RWPE2 (cell line): ENCODE data around the gene SEMA3G.

Experiments
- ATAC-seq: fragments of 200-7000 bp; cut with Tn5 transposase; 3 replicates; pipeline ENCODE4 v1.9.1; 2021; ENCODE audit warnings: low read depth
- DNase-seq: peaks from one replicate; pipeline ENCODE4 v3.0.0-alpha.2; 2020; ENCODE audit warnings: low spot score
- H3K27ac ChIP-seq: fragments of 450-650 bp; 2 replicates; pipeline ENCODE4 v1.5.1; 2017; ENCODE audit warnings: mild to moderate bottlenecking; ENCODE audit not compliant: poor library complexity, severe bottlenecking
- H3K27me3 ChIP-seq: fragments of 250-450 bp; sonication (Bioruptor Pico); 2 replicates; pipeline ENCODE4 v1.5.1; 2021; ENCODE audit warnings: mild to moderate bottlenecking, moderate library complexity; ENCODE audit not compliant: insufficient read depth, poor library complexity, severe bottlenecking
- H3K36me3 ChIP-seq: fragments of 250-450 bp; sonication (Bioruptor Pico); 2 replicates; pipeline ENCODE4 v1.5.1; 2020; ENCODE audit warnings: low read depth, mild to moderate bottlenecking, moderate library complexity
- H3K4me1 ChIP-seq: fragments of 250-450 bp; sonication (Bioruptor Pico); 2 replicates; pipeline ENCODE4 v1.5.1; 2021; ENCODE audit warnings: mild to moderate bottlenecking, moderate library complexity; ENCODE audit not compliant: insufficient read depth, poor library complexity, severe bottlenecking
- H3K4me3 ChIP-seq: fragments of 250-450 bp; sonication (Bioruptor Pico); 2 replicates; pipeline ENCODE4 v1.5.1; 2021; ENCODE audit warnings: mild to moderate bottlenecking, moderate library complexity; ENCODE audit not compliant: severe bottlenecking
- H3K9me3 ChIP-seq: fragments of 250-450 bp; sonication (Bioruptor Pico); 2 replicates; pipeline ENCODE4 v1.5.1; 2021; ENCODE audit warnings: mild to moderate bottlenecking, moderate library complexity; ENCODE audit not compliant: severe bottlenecking
- TF ChIP-seq, protein P1 (sequence below): fragments of 450-650 bp; IDR thresholded peaks from one replicate; pipeline ENCODE4 v1.5.1; 2017; ENCODE audit warnings: mild to moderate bottlenecking, moderate library complexity; ENCODE audit not compliant: poor library complexity, severe bottlenecking

The SEMA3G gene

DNA sequence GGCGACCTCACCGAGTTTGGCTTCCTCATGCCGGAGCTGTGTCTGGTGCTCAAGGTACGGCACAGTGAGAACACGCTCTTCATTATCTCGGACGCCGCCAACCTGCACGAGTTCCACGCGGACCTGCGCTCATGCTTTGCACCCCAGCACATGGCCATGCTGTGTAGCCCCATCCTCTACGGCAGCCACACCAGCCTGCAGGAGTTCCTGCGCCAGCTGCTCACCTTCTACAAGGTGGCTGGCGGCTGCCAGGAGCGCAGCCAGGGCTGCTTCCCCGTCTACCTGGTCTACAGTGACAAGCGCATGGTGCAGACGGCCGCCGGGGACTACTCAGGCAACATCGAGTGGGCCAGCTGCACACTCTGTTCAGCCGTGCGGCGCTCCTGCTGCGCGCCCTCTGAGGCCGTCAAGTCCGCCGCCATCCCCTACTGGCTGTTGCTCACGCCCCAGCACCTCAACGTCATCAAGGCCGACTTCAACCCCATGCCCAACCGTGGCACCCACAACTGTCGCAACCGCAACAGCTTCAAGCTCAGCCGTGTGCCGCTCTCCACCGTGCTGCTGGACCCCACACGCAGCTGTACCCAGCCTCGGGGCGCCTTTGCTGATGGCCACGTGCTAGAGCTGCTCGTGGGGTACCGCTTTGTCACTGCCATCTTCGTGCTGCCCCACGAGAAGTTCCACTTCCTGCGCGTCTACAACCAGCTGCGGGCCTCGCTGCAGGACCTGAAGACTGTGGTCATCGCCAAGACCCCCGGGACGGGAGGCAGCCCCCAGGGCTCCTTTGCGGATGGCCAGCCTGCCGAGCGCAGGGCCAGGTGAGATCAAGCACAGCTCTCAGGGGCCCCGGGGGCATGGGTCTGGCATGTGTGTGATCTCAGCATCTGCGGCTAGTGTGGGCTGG, 43.1 kb upstream of the SEMA3G start:
- Histone ChIP-seq H3K4me3 (no peak overlapping the region), H3K27me3 (no peaks in the 10 kb centered on the region), H3K27ac (no peak overlapping the region), H3K4me1 (peaks cover 8% of the 10 kb centered on the region), H3K9me3 (no peaks in the 10 kb centered on the region), H3K36me3 (peaks cover 44% of the 10 kb centered on the region)
- ATAC-seq (no peak), DNase-seq (no peak)
- TF ChIP-seq, protein P1, sequence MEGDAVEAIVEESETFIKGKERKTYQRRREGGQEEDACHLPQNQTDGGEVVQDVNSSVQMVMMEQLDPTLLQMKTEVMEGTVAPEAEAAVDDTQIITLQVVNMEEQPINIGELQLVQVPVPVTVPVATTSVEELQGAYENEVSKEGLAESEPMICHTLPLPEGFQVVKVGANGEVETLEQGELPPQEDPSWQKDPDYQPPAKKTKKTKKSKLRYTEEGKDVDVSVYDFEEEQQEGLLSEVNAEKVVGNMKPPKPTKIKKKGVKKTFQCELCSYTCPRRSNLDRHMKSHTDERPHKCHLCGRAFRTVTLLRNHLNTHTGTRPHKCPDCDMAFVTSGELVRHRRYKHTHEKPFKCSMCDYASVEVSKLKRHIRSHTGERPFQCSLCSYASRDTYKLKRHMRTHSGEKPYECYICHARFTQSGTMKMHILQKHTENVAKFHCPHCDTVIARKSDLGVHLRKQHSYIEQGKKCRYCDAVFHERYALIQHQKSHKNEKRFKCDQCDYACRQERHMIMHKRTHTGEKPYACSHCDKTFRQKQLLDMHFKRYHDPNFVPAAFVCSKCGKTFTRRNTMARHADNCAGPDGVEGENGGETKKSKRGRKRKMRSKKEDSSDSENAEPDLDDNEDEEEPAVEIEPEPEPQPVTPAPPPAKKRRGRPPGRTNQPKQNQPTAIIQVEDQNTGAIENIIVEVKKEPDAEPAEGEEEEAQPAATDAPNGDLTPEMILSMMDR = no peak

DNA sequence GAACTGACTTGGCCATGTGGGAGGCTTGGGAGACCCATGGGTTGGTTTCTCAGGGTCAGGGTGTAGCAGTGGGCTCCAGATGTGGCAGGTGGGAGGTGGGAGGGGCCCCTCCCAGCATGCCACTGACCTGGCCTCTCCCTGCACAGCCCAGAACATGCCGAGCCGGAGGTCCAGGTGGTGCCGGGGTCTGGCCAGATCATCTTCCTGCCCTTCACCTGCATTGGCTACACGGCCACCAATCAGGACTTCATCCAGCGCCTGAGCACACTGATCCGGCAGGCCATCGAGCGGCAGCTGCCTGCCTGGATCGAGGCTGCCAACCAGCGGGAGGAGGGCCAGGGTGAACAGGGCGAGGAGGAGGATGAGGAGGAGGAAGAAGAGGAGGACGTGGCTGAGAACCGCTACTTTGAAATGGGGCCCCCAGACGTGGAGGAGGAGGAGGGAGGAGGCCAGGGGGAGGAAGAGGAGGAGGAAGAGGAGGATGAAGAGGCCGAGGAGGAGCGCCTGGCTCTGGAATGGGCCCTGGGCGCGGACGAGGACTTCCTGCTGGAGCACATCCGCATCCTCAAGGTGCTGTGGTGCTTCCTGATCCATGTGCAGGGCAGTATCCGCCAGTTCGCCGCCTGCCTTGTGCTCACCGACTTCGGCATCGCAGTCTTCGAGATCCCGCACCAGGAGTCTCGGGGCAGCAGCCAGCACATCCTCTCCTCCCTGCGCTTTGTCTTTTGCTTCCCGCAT, 42.3 kb upstream of the SEMA3G start:
- ATAC-seq = no peak
- Histone ChIP-seq H3K36me3 (peaks cover 46% of the 10 kb centered on the region), H3K27ac (no peak overlapping the region), H3K27me3 (no peaks in the 10 kb centered on the region), H3K4me1 (peaks cover 8% of the 10 kb centered on the region), H3K9me3 (no peaks in the 10 kb centered on the region), H3K4me3 (no peak overlapping the region)
- DNase-seq = no peak
- TF ChIP-seq, protein P1 = no peak

DNA sequence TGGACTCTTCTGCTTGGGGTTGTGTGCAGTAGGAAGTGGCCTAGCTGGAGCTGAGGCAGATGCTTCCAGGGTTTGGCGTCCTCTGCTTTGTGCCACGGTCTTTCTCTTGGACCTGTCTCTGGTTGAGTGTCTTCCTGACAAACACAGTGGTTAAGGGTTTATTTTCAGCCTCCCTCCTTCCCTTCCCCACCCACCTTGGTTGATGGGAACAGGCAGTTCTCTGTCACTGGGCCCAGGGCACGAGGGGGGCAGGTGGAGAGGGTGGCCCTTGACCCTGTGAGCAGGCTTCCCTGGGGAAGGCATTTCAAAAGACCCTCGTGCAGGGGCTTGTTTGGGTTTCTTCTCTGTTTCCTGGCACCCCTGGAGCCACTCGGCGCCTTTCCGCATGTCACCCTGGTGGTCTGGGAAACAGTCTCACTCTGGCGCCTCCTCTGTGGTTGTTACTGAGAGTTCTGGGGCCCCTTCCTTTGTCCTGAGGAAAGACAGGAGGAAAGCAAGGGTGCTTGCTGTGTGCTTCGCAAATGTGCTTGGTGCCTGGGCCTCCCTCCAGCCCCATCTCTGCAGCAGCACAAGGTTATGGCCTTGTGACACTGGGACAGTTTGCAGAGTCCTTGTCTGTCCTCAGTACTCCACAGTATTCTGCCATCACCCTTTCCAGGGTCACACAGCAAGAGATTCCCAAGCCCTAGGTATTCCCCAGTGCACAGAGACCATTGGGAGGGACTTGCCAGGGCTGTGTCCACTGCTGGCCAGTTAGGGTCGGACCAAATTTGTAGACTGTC, 40.0 kb upstream of the SEMA3G start:
- Histone ChIP-seq H3K4me1 (peaks cover 8% of the 10 kb centered on the region), H3K27ac (peak overlapping the region; percentile 54), H3K36me3 (peaks cover 48% of the 10 kb centered on the region), H3K9me3 (no peaks in the 10 kb centered on the region), H3K4me3 (no peak overlapping the region), H3K27me3 (no peaks in the 10 kb centered on the region)
- DNase-seq (no peak), ATAC-seq (no peak)
- TF ChIP-seq, protein P1 = no peak

DNA sequence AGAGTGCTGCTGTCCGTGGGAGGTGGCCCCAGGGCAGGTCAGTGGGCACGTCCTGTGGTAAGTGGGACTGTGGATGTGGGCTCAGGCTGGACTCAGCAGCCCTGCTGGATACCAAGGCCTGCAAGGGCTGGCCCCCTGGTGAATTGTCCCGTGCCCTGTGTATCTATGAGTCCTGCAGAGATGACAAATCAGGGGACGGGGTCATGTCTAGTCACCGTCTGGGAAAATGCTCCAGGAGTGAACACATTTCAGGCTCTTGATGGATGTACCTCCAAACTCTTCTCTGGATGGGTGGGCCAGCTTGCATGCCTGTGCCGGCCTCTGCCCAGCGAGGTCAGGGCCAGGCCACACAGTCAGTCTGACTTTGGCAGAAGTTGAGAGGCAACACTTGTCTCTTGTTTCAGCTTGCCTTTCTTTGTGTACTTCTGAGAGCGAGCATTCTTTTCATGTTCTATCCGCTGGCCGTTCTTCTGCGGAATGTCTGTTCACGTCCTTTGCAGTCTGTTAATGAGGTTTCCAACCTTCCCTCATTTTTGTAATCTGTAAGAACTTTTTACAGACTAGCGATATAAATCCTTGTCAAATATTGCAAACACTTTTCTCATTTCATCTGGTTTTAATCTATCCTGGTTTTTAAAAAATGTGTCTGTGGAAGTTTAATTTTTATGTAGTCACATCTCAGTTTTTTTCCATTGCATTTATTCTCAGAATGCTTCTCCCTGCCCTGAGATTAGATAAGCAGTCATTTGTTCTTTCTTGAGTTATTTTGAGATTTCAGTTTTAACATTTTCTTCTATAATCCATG, 38.9 kb upstream of the SEMA3G start:
- Histone ChIP-seq H3K27me3 (no peaks in the 10 kb centered on the region), H3K27ac (peak overlapping the region; percentile 54), H3K36me3 (peaks cover 47% of the 10 kb centered on the region), H3K9me3 (no peaks in the 10 kb centered on the region), H3K4me1 (peaks cover 8% of the 10 kb centered on the region), H3K4me3 (no peak overlapping the region)
- TF ChIP-seq, protein P1 = no peak
- DNase-seq (no peak), ATAC-seq (peak; percentile 69)
